ENCODE measurements around the gene CRNKL1.
A peak's percentile ranks its signal among the peaks of the same experiment; 100 is the strongest.

CRNKL1 gene

GRCh38 chr20:20052074-20052970, at the start of gene CRNKL1, which contains the start of gene CFAP61:
CRNKL1 (minus strand) TSS chr20:20052466; CDS start chr20:20052342, 124 bp downstream.
CFAP61 (plus strand) TSS chr20:20052532; CDS start chr20:20056654, 4,122 bp downstream.
- DNase-seq: peak; percentile 97

GRCh38 chr20:20100881-20101280, 48.6 kb upstream of the CRNKL1 start:
- no peak for DNase-seq

- DNase-seq: peak; percentile 28
Observed at GRCh38 chr20:20096421-20096820, 44.2 kb upstream of the CRNKL1 start.

- DNase-seq: no peak
Observed at GRCh38 chr20:20095114-20095872, 43.0 kb upstream of the CRNKL1 start.

DNA sequence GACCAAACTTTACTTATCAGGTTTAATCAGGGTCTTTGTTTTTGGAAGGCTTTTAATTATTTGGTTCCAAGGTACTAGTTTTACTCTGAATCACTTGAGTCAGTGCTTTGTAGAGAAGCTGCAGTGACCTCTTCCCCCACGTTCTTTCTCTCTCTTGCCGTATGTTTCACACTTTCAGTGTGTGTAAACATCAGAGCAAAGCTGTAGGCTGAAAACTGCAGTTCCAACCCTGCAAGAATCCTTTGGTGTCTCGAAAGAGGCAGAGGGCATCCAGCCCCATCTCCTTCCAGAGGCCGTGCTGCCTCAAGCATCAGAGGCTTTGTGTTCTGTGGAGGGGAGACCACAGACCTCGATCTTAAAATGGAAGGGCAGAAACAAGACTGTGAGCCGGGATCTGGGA, 42.1 kb upstream of the CRNKL1 start:
- no peak for DNase-seq

- DNase-seq: no peak
Observed at GRCh38 chr20:20092827-20093226, 40.6 kb upstream of the CRNKL1 start.

- DNase-seq: no peak
Observed at GRCh38 chr20:20089939-20090338, 37.7 kb upstream of the CRNKL1 start.

- DNase-seq: no peak
Observed at GRCh38 chr20:20089018-20089417, 36.8 kb upstream of the CRNKL1 start.

- no peak for DNase-seq
Observed at GRCh38 chr20:20085812-20086211, 33.5 kb upstream of the CRNKL1 start.

- DNase-seq: no peak
Observed at GRCh38 chr20:20085071-20085470, 32.8 kb upstream of the CRNKL1 start.

- no peak for DNase-seq
Observed at GRCh38 chr20:20084296-20084752, 32.1 kb upstream of the CRNKL1 start.

DNA sequence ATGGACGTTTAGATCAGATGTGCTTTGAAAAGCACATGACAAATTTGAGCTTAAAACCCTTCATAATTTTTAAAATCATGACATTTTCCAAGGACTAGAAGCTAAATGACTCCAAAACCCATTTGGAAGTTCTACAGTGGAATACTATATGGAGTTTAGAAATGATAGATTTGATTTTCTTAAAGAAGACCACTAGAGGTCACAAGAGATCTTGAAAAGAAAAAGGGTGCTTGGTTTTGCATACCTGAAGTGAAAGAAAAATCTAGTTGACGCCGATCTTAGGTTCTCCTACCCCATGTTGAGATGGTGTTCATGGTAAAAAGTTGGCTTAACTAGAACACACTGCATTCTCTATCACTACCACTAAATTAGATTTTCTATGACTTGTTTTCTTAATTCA, 31.5 kb upstream of the CRNKL1 start:
- DNase-seq: peak; percentile 45

GRCh38 chr20:20079102-20079784, 27.0 kb upstream of the CRNKL1 start:
- peak; percentile 13 for DNase-seq

DNA sequence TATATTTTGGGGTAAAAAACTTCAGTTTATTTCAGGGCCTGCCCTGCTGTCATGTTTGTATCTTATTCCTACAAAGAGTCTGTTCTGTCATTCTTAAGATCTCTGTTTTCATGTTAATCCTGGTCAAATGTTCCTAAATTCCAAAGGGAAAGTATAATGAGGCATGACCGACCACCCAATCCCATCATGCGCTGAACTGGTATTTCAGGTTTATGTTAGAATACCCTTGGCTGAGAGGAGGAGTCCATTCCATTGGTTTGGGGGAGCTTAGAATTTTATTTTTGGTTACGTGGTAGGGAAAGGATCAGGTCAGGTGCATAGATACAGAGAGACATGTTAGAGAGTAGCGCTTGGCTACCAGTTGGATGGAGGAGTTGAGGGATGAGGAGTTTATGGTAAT, 25.8 kb upstream of the CRNKL1 start:
- DNase-seq: no peak

GRCh38 chr20:20076297-20077065, 24.2 kb upstream of the CRNKL1 start:
- no peak for DNase-seq

DNA sequence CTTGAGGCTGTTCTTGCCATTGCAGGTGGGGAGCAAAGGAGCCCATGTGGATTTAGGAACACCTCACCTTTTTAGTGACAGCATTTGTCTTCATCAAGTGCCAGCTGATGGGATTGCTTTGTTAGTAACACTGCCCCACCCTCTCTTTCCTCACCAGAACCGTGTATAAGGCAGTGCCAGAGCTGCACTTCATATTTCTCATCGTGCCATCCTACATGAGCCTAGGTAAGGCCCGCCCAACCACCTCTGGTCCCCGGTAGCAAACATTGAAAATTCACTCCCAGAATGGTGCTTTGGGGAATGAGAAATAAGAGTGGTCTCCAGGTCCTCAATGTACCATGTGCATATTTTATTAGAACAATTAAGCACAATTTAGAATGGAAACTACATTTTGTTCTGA, 22.8 kb upstream of the CRNKL1 start:
- no peak for DNase-seq

- peak; percentile 64 for DNase-seq
Observed at GRCh38 chr20:20073801-20074371, 21.6 kb upstream of the CRNKL1 start.

DNA sequence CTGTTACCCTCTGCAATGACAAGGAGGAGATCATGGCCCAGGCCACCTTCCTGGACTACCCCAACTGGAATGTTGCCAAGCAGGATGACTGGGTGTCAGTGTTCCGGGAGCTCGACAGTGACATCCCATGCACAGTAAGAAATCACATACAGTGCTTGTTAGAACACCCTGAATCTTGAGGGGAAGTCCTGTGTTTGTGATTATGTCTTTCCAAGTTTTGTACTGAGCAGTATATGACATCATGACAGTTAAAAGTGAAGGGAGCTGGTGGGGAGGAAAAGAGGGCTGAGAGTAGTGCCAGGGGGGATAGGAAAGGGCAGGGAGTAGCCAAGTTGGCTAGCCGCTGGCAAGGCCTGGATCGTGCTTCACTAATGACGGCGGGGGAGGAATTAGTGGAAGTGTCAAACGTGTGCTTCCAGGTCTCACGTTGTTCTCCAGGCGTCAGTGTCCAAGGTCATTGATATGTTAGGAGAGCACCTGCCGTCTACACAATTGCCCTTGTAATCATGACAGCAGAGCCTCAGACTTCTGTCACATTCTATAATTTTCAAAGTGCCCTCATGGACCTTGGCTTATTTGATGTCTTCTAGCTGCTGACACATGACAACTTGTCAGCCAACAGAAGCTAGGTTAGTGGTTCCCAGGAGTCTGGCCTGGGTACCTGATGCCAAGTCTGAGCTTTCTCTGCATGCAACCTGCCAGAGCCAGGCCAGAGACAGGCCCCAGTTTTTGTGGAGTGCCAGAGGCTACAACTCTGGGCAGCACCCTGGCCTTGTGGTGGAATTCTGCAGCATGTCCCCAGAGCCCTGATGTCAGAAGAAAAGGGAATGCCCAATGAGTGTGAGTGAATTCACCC, 18.8 kb upstream of the CRNKL1 start:
- DNase-seq: no peak

DNA sequence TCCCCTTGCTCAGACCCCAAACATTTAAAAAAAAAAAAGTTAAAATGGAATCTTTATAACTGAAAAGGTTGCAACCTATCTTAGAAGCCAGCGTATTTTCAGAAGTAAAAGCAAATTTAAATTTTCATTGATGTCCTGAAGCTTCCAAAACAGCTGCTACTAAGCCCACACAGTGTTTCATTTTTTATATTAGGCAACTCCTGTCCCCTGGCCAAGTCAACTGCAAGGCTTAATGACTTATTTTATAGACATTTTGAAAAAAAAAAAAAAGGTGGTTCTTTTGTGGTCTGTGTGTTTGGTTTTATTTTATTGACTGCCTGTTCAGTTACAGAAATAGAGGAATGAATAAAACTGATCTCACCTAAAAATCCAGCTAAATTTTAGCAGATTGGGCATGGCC, 13.1 kb upstream of the CRNKL1 start:
- DNase-seq: no peak

DNA sequence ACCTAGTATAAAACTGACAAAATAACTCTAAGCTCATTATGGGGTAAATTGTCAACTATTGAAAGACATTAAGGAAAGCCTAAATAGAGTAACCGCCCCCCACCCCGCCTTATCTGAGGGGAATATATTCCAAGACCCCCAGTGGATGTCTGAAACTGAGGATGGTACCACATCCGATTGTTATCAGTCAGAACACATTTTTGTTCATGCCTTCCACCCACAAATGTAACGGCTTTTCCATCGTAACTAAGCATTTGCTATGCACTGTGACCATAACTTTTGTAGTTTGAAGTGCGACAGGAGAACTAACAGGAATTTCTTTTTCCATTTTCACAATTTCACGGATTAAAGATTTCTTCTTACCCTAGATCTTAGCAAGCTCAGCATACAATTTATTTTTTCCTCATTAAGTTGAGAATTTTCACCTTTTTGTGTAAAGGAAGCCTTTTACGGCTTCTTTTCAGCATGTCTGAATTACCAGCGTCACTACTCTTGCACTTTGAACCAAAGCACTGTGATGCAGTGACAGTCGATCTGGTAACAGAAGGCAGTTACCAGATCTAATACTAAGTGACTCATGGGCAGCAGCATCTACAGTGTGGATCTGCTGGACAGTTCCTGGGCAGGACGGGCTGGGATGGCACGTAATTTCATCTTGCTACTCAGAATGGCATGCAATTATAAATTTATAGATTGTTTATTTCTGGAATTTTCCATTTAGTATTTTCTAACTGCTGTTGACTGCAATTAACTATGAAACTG, 11.9 kb upstream of the CRNKL1 start:
- DNase-seq: no peak

Measured in COR-L47 (cell line).